Activated naive CD8-positive, alpha-beta T cell treated with anti-CD3 and anti-CD28 coated beads, Interleukin-2, amount 50 U/mL, for 16 hours (primary cell): Measurements from ENCODE around the gene RBM20.

Experiments
- DNase-seq: peaks from one replicate; pipeline ENCODE4 v3.0.0-alpha.2; 2020; ENCODE audit warnings: low read depth, low spot score

RBM20 gene

GRCh38 chr10:110870823-110871297 is 226.7 kb downstream of the RBM20 start:
- DNase-seq: no peak

DNA sequence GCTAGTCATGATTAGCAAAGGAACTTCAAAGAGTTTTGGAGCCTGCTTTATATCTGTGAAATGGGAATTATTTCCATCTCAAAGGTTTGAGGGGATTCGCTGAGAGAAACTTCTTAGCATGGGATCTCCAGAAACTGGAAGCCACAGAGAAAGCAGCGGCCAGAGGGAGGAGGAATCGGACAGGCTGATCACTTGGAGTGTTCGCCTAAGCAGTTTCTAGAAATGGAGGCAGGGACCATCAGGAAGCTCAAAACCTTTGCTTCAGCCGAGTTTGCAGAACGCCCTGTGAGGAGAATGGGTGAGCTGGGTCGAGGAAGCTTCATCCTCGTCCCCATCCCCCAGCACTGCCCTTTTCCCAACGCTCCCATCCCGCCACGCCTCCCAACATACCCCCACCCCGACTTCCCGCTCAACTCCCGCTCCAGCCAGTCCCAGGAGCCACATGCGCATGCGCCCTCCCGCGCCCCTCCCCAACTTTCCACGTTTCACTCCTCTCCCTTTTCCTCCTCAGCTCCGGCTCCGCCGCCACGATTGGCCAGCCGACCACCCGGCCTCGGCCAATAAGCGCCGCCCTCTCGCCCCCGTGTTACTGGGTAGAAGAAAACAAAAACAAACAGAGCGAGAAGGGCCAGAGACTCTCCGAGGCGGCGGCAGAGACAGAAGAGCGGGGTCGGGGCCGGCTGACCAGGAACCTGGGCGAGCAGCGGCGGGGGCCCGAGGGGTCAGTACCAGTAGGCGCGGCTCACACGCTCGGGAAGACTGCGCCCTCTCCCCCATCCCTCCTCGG is 227.4 kb downstream of the RBM20 start, which contains the start of gene PDCD4:
PDCD4 (plus strand) TSS at position 631 of the 787 bp plus-strand sequence. CDS start 4,100 bp downstream, outside the sequence.
- peak; percentile 85 for DNase-seq

GRCh38 chr10:110872145-110872983 is 228.2 kb downstream of the RBM20 start:
- peak; percentile 64 for DNase-seq

GRCh38 chr10:110872984-110873923 is 229.1 kb downstream of the RBM20 start:
- DNase-seq: no peak

DNA sequence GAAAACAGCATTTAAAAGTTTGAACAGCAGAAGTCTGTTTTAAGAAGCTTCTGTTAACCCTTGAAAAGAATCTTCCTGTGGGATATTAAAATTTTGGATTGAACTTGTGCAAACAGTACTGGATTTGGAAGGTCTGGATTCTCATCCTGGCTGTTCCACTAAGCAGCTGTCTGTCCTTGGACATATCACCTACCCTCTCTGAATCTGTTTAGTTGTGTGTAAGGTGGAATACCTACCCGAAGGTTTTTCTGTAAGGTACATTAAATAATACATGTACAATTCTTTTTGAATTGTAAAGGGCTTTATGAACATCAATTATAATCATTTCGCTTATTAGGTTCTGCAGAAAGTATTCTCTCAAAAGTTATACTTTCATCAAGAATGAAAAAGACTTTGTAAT is 229.8 kb downstream of the RBM20 start:
- no peak for DNase-seq

DNA sequence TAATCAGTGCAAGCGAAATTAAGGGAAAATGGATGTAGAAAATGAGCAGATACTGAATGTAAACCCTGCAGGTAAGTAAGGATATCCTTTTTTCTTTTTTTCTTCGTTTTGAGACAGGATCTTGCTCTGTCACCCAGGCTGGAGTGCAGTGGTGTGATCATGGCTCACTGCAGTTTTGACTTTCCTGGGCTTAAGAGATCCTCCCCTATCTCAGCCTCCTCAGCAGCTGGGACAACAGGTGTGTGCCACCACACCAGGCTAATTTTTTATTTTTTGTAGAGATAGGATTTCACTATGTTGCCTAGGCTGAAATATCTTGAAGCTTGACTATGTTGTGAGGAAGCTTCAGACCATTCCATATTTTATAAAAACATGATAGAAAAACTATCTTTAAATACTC is 231.9 kb downstream of the RBM20 start:
- no peak for DNase-seq

- DNase-seq: no peak
These were observed 232.7 kb downstream of the RBM20 start for GRCh38 chr10:110876788-110877187.

DNA sequence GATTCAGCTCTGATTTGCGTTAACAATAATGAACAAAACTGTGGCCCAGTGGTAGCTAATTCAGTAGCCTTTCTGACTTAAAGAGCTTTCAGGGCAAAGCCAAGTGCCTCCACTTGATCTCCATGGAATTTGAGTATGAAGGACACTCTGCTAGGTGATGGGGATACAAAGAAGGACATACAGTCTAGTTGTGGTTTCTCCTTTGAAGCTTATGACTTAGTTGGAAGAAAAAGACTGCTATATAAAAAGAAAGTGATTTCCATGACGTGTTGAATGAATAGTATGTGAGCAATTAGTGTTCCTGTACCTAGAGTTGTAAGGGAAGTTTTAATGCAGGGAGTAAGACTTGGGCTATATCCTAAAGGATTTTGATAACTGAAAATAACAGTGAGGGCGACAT is 235.9 kb downstream of the RBM20 start:
- DNase-seq: no peak

GRCh38 chr10:110881247-110881646 is 237.1 kb downstream of the RBM20 start:
- no peak for DNase-seq

DNA sequence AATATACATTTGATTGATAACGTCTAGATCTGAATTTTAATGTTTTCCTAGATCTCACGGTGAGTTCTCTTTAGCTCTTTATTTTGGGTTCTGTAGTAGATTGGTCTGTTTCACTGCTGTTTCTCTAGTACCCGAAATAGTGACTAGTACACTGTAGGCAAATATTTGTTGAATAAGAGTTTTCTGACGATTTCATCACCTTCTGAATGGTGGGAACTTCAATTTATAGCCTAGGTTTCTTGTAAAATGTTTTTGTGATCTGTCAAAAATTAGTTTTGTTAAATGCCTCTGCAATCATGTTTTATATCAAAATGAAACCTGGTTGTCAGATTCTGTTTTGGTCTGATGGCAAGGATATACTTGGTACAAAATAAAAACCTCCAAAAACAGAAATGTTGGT is 237.8 kb downstream of the RBM20 start:
- no peak for DNase-seq

DNA sequence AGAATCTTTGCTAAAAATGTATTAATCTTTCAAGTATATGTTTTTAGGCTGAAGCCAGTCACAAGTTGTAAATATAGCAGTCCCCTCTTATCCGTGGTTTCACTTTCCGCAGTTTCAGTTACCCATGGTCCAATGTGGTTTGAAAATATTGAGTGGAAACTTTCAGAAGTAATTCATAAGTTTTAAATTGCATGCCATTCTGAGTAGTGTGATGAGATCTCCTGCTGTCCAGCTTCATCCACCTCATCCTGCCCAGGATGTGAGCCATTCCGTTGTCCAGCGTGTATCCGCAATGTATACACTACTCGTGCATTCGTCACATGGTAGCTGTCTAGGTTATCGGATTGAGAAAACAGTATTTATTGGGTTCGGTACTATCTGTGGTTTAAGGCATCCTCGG is 239.8 kb downstream of the RBM20 start:
- DNase-seq: no peak

DNA sequence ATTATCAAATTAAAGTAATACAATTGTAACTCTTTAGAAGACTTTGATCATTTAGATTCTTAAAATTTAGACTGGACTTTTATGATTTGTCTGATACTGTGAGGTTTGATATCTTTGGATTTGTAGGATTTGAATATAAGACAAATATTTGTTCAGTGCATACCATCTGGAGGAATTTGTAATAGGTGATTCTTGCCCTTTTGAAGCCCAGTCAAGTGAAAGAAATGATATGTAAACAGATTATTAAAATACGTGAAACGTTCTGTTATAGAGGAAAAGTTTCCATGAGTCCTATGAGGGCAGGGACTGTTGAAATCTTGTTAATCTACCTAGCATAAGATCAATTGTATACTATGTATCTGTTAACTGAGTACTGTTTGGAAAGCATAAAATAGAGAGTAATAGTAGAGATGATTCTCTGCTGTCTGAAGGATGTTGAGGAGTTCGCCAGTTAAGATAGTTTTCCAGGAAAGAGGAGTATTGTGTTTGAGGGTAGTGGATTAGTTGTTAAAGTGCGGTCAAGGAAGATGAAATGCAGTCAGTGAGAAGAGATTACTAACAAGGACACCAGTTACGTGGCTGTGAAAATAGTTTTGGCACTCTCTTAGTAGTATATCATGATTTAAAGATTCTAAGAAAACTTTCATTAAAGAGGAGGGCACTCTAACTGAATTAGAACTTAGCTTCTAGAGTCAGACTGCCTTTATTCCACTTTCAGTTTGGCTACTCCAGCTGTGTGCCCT is 242.0 kb downstream of the RBM20 start:
- no peak for DNase-seq

GRCh38 chr10:110887560-110887959 is 243.4 kb downstream of the RBM20 start:
- no peak for DNase-seq
